ENCODE data around the gene MTUS2.

- TF ChIP-seq EP300 (conservative IDR thresholded peaks at IDR 0.05; ENCODE audit: poor library complexity, severe bottlenecking): no peak
- TF ChIP-seq, protein P1, sequence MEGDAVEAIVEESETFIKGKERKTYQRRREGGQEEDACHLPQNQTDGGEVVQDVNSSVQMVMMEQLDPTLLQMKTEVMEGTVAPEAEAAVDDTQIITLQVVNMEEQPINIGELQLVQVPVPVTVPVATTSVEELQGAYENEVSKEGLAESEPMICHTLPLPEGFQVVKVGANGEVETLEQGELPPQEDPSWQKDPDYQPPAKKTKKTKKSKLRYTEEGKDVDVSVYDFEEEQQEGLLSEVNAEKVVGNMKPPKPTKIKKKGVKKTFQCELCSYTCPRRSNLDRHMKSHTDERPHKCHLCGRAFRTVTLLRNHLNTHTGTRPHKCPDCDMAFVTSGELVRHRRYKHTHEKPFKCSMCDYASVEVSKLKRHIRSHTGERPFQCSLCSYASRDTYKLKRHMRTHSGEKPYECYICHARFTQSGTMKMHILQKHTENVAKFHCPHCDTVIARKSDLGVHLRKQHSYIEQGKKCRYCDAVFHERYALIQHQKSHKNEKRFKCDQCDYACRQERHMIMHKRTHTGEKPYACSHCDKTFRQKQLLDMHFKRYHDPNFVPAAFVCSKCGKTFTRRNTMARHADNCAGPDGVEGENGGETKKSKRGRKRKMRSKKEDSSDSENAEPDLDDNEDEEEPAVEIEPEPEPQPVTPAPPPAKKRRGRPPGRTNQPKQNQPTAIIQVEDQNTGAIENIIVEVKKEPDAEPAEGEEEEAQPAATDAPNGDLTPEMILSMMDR (IDR thresholded peaks at IDR 0.05; ENCODE audit: poor library complexity, severe bottlenecking): no peak
- TF ChIP-seq TAF1 (IDR thresholded peaks at IDR 0.05; ENCODE audit: low read depth): no peak
- no peak for TF ChIP-seq RAD21 (conservative IDR thresholded peaks at IDR 0.05)
- TF ChIP-seq EZH2 (IDR thresholded peaks at IDR 0.05; ENCODE audit: borderline replicate concordance, insufficient read depth, low read length, poor library complexity, severe bottlenecking): no peak
- TF ChIP-seq POLR2AphosphoS5 (IDR thresholded peaks at IDR 0.05): no peak
- no peak for TF ChIP-seq SMC3 (conservative IDR thresholded peaks at IDR 0.05; ENCODE audit: poor library complexity)
- no peak for TF ChIP-seq REST (IDR thresholded peaks at IDR 0.05; ENCODE audit: borderline replicate concordance)
- no peak for TF ChIP-seq MXI1 (conservative IDR thresholded peaks at IDR 0.05; ENCODE audit: poor library complexity, severe bottlenecking)
Measured at GRCh38 chr13:29547153-29547552, 727.0 kb downstream of the MTUS2 start.

All from neural cell (in vitro differentiated cells).